ENCODE results near the gene MRPS18C. TPM values are rescaled to one million over a fixed set of nuclear protein-coding genes. Genes with fewer than 3 reads are reported as not detected.
"Not testable (repeated sequence)": the region's sequence is repeated elsewhere in the genome, so short reads cannot be mapped to it uniquely, and the experiment has no call there.

Gene MRPS18C
- total RNA-seq = 20.9 and 21.4 TPM in 2 replicates

DNA sequence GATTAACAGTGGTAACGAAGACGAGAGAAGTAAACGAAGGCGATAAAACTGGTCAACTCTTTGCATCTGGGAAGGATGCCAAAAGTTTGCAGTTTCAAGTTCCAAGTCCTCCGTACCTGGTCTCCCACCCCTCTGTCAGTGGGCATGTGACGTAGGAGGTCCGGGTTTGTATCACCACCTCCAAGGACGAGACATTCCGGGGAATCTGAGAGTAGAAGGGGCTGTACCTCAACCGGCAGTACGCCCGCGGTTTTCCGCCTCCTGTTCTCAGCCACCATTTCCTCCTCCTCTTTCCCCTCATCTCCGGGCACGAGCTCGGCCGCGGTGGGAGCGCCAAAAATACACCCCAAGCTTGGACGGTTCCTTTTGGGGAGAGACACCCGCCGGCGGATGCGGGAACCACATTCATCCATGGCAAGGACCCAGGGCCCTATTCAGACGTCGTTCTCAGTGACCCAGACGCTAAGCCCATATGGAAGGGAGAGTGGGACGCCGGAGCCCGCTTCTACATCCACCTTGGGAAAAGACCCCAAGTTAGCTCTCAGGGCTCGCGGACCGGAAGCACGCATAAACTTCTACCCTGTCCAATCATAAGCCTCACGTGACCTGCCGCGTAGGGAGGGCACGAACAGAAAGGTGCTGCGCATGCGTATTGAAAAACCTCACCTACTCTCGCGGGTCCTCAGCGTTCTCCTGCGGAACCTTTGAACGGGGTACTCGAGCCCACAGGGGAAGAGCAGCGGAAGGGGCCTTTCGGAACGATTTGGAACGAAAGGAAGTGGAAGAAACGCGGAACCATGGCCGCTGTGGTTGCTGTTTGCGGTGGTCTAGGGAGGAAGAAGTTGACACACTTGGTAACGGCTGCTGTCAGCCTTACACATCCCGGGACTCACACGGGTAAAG lies at the start of gene MRPS18C, which contains the start of gene HELQ:
Gene MRPS18C (plus strand): TSS at position 778 of the 903 bp plus-strand sequence. CDS start 20 bp downstream, at position 798.
Gene HELQ (minus strand): TSS at position 543 of the 903 bp plus-strand sequence. CDS start 130 bp downstream, at position 413.
- DNase-seq = peak; percentile 99

DNA sequence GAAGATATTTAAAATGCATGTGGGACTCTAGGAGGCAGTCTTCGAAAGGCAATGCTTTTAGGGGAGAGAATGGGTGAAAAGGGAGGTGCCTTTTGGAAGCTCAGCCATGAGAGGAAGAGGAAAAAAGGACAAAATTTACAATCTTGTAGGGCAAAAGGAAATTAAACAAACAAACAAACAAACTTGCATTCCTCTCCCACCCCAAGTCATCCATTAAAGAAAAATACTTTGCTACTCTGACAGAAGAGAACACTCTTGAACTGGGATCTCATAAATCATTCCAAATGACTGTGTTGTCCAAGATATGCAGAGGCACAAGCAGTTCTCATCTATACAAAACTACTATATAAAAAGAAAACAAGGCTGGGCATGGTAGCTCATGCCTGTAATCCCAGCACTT lies 47.0 kb upstream of the MRPS18C start:
- no peak for DNase-seq

DNA sequence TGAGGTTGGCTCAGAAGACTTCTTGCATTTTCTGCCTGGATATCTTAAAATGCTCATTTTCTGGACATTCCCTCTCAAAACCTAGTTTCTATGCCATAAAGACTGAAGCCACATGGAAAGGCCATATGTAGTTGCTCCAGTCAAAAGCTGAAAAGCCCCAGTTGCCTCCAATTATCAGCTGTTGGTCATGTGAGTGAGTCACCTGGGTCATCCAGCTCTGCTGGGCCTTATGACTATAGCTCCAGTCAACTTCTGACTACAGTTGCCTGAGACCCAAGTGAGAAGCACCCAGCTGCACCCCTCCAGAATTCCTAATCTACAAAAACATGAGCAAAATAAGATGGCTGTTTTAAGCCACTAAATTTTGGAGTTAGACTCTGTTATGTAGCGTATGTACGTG lies 42.2 kb upstream of the MRPS18C start:
- DNase-seq = no peak

DNA sequence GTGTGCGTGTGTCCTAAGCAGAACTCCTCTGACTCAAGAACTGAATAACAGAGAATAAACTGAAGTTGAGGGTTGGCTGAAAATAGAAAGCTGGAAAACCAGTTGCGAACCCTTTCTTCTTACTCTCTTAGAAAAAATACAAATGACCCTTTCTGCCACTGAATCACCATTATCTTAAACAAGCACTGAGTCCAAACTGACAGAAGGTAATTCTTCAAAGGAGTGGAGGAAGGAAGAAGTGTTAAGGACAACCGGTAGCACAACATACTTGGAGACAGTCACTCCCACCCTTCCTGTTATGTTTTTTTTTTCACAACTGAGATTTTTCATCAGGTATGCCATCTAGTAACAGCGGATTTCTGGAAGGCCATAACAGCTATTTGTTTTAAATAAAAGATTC lies 38.3 kb upstream of the MRPS18C start:
- no peak for DNase-seq

DNA sequence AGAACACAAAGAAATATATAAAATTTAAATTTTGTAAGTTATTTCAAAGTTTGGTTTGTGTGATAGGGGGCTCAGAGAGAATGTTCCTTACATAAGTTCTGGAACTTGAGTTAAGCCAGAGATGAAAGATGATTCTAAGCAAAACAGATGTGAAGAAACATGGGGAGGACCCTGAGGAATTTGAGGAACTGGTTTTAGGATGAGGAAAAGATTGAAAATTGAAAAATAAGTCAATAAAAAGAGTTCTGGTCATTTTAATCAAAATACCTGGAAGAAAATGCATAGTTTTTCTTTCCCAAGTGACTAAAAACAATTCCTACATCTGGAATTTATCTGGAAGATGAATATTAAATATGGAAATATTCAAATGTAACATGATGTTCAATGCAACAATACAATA lies 37.6 kb upstream of the MRPS18C start:
- DNase-seq = no peak

DNA sequence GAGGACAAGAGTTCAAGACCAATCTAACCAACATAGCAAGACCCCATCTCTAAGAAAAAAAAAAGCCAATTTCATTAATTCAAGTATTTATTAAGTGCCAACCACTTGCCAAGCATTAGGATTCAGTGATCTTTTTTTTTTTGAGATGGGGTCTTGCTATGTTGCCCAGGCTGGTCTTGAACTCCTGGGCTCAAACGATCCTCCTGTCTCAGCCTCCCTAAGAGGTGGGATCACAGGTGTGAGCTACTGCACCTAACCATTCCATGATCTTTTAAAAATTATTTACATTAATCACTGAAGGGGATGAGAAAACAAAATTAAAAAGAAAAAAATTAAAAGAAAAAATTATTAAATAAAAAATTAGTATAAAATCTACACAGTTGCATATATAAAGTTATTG lies 24.7 kb upstream of the MRPS18C start:
- no peak for DNase-seq

DNA sequence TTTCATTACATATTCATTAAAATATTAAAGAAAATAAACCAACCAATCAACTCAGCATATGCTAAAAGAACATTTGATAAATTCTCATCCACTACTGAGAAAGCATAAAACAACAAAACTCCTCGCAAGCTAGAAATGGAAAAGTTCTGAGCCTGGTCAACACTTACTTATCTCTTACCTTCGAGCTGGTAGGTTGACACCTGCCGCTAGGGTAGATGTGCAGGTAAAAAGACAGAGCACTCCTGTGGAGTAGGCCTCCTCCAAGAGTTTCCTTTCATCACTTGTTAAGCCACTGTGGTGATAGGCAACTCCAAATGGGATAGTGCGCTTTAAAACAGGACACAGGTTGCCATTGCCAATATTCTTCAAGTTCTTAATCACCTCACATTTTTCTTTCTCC lies 19.2 kb upstream of the MRPS18C start:
- DNase-seq = no peak

DNA sequence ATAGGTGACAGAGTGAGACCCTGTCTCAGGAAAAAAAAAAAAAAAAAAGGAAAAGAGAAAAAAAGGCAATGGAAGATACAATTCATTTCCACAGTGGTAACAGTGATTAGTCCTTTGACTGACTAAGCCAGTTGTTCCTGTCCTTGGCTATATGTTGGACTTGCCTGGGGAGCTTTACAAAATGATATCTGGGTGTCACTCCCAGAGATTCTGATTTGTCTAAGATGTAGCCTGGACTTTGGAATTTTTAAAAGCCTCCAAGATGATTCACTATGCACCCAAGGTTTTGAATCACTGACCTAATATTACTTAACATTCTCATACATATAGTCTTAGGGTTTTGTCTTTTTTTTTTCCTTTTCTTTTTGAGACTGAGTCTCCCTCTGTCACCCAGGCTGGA lies 17.1 kb upstream of the MRPS18C start:
- no peak for DNase-seq

DNA sequence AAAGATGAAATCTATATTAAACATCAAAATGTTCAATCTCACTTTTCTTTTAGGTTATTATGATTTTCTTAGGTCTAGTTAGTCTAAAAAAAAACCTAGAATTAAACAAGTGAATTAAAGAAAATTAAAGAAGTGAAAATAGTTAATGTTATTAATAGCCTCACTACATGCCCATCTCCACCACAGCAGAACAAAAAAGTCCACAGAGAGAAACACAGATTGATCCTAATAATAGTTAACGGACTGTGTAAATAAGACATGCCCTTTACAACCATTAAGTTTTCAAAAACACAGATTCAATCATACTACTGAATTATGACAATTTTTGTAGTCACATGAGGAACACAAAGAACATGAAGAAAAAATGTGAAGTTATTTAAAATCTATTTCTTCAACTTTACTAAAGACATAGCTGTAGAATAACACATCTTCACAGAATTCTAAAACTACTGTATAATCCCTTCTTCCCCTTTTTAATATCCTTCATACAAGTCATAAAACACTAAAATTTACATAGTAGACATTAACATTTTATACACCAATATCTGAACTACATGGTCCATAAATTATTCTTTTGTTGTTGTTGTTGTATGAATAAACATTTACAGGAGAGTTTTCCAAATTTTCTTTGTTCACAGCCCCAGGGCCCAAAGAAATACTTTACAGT lies 15.6 kb upstream of the MRPS18C start:
- DNase-seq = no peak

DNA sequence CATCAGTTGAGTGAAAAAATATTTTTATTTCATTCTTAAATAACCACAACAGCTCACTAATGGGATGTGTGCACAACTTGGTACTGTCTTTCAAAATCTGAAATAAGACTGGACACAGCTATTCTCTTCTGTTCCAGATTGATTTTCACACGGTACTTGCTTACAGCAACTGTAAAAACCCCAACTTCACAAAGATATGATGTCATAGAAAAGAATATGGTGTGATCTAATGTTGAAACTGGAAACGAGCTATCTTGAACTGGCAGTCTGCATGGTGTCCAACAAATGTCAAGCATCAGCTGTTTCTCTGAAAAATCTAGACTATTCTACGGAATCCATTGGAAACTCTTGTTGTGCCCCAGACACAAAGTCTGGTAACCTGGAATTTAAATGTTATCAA lies 15.0 kb upstream of the MRPS18C start:
- no peak for DNase-seq

DNA sequence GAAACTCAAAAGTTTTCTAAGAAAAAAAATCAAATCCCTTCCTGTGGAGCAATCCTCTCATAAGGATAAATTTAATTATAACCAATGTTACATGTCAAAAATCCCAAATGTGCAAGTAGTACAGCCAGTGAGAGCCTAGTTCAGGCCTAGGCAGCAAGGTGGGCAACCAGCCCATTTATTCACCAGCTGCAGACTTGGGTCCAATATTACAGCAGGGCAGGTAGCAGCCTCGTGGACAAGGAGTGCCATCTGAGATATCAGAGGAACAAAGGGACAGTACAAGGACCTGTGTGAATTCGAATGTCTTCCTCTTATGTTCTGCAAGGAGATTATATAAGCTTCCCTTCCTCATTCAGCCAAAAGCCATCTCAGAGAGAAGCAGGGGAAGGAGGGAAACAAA lies 6.8 kb upstream of the MRPS18C start:
- no peak for DNase-seq

DNA sequence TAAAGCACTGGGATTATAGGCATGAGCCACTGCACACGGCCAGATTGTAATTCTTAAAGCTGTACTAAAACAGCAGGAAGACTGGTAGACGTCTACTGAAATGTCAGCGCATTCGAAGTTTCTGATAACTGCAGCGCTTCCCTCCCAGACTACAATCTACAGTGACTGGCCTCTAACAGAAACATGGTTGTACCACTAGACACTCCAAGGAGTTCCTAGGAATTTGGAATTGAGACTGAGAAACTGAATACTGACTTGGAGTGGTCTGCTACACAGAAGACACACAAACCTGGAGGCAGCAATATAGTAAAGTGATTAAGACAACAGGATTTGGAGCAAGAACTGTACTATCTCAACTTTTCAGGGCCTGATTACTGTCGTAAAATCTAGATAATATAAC lies 1.2 kb upstream of the MRPS18C start:
- peak; percentile 33 for DNase-seq

DNA sequence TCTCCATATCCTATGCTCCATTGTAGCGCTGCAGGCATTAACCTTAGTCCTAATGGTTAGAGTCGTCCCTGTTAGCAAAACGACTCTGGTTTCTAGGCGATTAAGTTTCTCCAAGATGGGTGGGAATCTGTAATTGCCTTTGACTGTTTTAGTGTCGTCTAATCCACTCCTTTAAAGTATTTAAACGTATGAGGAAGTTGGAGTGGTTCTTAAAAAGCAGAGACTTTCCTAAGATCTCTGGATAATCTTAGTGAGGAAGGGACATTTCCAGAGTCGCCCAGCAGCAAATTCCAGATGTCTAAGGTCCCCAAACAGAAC lies 285 bp downstream of the MRPS18C start:
- no peak for DNase-seq

DNA sequence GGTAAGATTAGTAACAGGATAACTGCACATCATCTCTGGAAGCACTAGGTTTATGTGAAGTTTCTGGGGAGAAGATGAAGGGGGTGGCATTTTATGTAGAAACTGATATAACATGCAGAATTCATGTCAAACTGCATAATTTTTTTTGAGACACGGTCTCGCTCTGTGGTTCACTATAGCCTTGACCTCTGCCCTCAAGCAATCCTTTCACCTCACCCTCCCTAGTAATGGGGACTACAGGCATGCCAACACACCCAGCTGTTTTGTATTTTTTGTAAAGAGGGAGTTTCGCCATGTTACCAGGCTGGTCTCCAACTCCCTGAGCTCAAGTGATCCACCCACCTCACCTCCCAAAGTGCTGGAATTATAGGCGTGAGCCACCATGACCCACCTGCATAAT lies 17.6 kb downstream of the MRPS18C start:
- no peak for DNase-seq

DNA sequence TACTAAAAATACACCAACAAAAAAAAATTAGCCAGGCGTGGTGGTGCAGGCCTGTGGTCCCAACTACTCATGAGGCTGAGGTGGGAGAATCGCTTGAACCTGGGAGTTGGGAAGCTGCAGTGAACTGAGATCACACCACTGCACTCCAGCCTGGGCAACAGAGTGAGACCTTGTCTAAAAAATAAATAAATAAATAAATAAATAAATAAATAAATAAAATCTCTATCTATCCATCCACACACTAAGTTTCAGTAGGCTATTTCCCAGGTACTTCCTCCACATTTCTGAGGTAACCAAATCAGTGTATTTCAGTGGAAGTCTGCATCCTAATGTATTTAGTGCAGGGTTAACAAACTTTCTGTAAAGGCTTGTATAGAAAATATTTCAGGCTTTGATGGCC lies 18.1 kb downstream of the MRPS18C start:
- no peak for DNase-seq

DNA sequence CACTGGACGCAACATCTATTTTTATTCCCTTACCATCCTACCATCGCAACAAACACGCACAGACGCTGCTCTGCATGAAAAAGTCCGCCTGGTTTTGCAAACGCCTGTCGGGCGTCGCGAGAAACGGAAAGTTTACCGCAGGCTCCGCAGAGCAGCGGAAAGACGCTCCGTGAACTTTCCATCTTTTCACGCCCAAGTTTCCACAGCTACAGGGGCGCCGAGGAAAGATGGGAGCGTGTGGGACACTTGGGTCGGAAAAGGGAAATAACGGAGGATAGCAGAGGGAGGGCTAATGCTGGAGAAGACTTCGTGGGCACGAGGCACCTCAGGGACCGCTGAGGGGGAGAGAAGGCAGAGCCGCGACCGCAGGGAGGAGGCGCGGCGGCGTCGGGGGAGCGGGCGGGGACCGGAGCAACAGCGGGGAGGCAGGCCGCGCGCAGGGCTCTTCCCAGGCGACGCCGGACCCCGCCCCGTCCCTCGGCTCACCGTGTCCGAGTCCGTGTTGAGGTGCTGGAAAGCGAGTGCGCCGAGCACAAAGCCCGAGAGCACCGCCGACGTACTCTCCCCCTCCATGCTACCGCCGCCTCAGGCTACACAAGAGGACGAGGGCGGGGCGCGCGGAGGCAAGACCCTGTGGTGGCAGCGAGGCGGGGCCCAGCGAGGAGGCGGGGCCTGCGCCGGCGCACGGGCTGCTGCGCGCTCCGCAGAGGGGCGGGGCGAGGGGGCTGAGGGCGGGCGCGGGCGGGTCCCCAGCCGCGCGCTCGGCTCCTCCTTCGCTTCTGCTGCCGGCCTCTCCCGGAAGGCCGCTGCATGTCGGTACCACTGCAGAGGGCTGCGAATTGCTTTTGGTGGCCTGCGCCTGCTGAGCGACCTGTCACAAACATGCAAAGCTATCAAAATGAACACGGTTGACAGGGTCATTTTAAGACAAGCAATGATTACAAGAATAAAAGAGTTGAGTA lies 28.9 kb downstream of the MRPS18C start, which contains the start of gene ABRAXAS1:
Gene ABRAXAS1 (minus strand): TSS at position 601 of the 962 bp plus-strand sequence. CDS start 28 bp downstream, at position 573.
- peak; percentile 95 for DNase-seq

DNA sequence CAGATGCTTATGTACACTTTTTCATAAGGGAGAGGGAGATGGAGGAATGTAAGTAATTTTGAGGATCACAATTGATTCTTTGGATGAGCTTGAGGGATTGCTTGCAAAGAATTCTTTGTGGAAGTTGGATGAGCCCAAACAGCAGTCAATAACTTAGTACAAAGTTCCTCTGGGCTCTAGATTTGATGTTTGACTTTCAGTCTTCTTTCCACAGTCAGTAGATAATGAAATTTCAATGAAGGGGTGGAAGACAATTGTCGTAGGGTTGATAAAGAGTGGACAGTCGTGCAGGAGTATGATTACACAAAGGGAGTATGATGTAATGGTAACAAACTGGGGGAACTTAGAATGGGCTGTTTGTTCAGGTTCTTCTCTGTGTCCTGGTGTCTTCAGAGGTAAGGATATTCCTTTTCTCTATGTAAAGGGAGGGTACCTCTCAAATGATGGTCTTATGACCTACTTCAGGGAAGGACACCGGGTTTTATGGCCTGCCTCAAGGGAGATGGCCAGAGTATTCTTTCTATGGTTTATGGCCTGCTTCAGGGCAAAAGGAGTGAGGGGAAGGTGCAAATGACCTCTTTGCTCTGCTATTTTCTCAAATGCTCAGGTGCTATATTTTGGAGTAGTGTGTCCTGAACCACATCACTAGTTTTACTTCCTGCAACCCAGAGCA lies 30.7 kb downstream of the MRPS18C start:
- DNase-seq = no peak

DNA sequence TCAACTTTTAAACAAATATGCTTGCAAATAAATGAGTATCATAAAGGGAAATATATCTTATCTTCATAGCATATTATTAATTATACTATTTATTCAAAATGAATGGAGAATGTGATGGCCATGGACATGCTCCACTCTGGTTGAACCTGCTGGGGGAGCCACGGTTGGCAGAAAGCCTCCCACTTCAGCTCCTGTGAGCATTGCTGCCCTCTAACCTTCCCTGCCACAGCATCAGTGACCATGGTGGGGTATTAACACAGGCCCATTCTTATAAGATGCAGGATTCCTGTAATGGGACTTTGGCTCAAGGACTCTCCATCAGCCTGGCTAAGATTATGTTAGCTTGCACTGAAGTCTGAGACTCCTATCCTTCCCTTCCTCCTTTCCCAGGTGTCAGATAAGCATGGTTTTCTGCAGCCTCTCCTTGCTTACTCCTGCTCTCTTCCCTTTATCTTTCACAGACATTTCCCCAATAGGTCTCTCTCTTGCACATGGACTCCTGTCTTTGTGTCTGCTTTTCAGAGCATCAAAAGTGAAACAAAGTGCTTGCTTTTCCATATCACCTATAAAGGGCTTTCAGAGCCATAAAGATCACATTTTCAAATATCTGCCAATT lies 34.0 kb downstream of the MRPS18C start:
- DNase-seq = no peak

DNA sequence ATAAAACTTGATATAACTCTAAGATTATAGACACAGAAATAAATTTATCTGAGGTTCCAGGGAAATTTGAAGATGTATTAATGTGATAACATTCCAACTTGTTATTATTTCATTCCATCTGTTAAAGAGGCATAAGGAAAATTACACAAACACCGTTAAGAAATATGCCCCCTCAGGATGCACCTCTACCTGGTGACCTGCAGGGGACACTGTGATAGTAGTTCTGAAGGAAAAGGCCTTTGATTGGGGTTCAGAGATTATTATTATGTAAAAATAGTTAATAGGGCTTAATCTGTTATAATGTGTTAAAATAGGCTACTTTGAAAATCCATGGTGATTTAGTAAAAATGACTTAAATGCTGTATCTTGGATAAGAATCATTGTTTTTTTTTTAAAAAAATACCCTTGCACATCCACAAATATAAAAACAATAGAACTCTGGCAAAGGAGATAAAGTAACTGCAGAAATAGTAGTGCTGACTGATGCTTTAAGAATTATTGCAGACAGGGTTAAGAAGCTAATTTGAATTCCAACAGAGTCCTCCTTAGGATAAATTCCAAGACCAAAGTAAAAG lies 35.1 kb downstream of the MRPS18C start:
- peak; percentile 62 for DNase-seq

DNA sequence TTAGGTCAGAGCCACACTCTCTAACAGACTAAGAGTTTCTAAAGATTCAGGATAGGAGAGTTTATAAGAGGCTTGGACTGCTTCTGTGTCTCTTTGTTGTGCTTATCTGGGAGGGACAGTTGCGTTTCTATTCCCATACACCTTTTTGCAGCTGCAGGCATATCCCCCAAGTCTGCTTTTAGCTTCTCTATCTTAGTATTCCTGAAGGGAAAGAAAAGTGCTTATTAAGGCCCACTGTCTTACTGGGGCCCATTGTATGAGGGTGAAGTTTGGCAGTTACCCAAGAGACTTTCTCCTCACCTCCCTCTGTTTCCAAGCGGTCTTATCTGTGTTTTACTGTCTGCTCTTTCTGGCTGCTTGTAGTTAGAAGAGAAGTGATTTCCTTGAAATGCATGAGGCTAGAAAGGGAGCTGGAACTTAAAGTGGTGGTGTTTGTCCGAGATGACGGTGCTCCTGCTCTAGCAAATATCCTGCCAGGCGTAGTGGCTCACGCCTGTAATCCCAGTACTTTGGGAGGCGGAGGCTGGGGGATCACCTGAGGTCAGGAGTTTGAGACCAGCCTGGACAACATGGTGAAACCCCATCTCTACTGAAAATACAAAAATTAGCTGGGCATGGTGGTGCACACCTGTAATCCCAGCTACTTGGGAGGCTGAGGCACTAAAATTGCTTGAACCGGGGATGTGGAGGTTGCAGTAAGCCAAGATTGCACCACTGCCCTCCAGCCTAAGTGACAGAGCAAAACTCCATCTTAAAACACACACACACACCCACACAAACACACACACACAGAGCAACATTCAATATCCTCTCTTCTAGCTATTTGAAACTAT lies 40.4 kb downstream of the MRPS18C start:
- DNase-seq = not testable (repeated sequence)

Measured in dermis blood vessel endothelial cell (primary cell).